NCI-H2227 (cell line): ENCODE data around the gene NUDT16L1.

ENCODE experiments used
- DNase-seq: peaks from one replicate; lab custom pipeline; 2025; ENCODE audit not compliant: unreplicated experiment; lab: John Stamatoyannopoulos, UW

The NUDT16L1 gene

GRCh38 chr16:4693956-4694641 is 737 bp downstream of the NUDT16L1 start:
- peak; percentile 51 for DNase-seq

- no peak for DNase-seq
Observed at GRCh38 chr16:4694642-4695451, 1.5 kb downstream of the NUDT16L1 start.

- DNase-seq, result no peak
Observed at GRCh38 chr16:4695473-4696171, 2.3 kb downstream of the NUDT16L1 start.

GRCh38 chr16:4696172-4696904 is 3.0 kb downstream of the NUDT16L1 start:
- no peak for DNase-seq

- DNase-seq, result no peak
Observed at GRCh38 chr16:4696905-4697847, 3.8 kb downstream of the NUDT16L1 start.

GRCh38 chr16:4697848-4698291 is 4.5 kb downstream of the NUDT16L1 start:
- DNase-seq, result no peak

- DNase-seq, result no peak
Observed at GRCh38 chr16:4698321-4699045, 5.1 kb downstream of the NUDT16L1 start.

GRCh38 chr16:4699046-4699556 is 5.7 kb downstream of the NUDT16L1 start:
- no peak for DNase-seq

- DNase-seq, result no peak
Observed at GRCh38 chr16:4700380-4700996, 7.1 kb downstream of the NUDT16L1 start.

- no peak for DNase-seq
Observed at GRCh38 chr16:4700997-4701743, 7.8 kb downstream of the NUDT16L1 start.

- DNase-seq, result no peak
Observed at GRCh38 chr16:4701791-4702465, 8.6 kb downstream of the NUDT16L1 start.

- DNase-seq, result no peak
Observed at GRCh38 chr16:4702466-4702808, 9.1 kb downstream of the NUDT16L1 start.

- no peak for DNase-seq
Observed at GRCh38 chr16:4703906-4704305, 10.5 kb downstream of the NUDT16L1 start.

- no peak for DNase-seq
Observed at GRCh38 chr16:4704491-4704890, 11.1 kb downstream of the NUDT16L1 start.

GRCh38 chr16:4704913-4705312 is 11.6 kb downstream of the NUDT16L1 start:
- no peak for DNase-seq

GRCh38 chr16:4706871-4707270 is 13.5 kb downstream of the NUDT16L1 start:
- no peak for DNase-seq

- no peak for DNase-seq
Observed at GRCh38 chr16:4709481-4709880, 16.1 kb downstream of the NUDT16L1 start.
